Measurements from ENCODE around the gene KCNG2.

Gene KCNG2

DNA sequence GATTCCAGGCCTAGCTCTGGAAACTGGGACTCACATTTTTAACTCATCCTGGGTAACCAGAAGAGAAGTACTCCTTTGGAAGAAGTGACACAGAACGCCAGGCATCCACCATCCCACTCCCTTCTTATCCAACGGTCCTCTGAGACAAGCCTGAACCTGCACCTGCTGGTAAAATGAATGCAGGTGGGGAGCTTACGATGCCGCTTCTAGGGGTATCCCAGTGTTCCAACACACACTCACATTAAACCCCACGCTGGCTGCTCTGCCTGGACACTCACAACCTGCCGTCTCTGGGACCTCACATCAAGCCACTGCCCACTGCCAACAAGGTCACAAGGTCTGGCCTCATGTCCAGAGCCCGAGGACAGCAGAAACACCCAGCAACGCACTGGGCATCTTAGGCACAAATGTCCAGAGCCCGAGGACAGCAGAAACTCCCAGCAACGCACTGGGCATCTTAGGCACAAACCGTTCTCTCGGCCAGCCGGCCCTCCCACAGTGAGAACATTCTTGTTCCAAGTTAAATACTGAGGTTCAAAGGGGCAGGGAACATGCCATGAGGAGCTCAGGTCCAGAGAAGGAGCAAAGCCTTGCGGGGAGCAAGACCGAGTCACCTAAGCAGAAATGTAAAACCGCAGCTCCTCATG lies 143.9 kb downstream of the KCNG2 start:
- DNase-seq (ENCODE audit: low read depth in 3 of 3): no peak

DNA sequence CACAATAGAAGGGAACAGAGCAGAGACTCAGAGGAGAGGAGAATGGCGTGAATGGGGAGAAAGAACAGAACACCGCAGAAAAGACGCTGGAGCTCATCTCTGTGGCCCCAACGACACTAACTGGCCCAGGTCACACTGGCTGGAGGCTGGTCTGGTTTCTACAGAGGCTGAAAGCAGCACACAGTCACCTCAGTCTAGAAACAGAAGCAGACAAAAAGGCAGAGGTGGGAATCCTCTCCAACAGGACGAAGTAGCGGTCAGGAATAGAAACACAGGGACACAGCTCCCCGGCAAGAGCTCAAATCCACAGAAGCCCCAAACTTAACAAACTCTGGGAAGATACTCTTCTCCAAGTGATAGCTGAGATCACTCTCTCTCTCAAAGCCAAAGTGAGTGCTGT lies 144.5 kb downstream of the KCNG2 start:
- no peak for DNase-seq (ENCODE audit: low read depth in 3 of 3)

DNA sequence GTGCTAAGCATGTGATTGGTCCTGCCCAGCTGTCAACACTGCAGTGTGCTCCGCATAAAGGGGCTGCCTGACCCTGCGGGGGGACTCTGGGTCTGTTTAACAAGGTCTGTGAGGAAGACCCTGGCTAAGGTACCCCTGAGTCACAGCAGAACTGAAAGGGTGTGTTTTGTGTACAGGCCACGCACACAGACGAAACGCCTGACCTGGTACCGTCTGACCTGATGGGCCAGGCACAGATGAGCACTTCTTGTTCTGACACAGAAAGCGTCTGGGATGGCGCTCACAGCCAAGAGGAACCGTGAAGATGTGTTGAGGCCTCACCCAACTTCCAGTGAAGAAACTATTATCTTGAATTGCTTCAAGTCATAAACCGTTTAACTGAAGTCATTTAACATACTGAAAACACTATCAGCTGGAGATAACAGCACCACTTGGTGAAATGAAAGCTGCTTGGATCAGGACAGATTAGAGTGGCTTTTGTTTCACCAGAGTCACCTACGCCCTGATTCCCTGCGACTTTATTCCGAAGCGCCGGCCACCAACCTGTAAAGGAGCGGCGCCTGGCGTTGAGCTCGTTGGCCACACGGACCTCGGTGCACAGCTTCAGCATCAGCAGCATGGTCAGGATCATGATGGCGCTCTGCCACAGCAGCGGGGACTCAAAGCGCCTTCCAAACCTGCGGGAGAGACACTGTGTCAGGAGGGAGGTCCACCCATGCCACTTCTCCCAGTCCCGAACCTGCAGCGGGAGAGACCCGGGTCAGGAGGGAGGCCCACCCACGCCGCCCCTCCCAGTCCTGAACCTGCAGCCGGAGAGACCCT lies 145.3 kb downstream of the KCNG2 start:
- DNase-seq (ENCODE audit: low read depth in 3 of 3): no peak

DNA sequence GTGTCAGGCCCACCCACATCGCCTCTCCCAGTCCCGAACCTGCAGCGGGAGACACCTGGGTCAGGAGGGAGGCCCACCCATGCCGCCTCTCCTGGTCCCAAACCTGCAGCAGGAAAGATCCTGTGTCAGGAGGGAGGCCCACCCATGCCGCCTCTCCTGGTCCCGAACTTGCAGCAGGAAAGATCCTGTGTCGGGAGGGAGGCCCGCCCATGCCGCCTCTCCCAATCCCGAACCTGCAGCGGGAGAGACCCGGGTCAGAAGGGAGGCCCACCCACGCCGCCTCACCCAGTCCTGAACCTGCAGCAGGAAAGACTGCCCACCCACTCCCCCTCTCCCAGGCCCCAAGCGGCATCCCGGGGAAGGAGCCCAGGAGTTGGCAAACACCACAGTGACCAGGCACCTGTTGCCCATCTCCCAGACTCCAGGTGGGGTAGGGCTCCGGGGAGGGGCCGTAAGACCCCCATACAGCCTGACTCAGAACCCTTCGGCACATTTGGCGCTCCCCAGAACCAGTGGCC lies 145.9 kb downstream of the KCNG2 start:
- DNase-seq (ENCODE audit: low read depth in 3 of 3): no peak

DNA sequence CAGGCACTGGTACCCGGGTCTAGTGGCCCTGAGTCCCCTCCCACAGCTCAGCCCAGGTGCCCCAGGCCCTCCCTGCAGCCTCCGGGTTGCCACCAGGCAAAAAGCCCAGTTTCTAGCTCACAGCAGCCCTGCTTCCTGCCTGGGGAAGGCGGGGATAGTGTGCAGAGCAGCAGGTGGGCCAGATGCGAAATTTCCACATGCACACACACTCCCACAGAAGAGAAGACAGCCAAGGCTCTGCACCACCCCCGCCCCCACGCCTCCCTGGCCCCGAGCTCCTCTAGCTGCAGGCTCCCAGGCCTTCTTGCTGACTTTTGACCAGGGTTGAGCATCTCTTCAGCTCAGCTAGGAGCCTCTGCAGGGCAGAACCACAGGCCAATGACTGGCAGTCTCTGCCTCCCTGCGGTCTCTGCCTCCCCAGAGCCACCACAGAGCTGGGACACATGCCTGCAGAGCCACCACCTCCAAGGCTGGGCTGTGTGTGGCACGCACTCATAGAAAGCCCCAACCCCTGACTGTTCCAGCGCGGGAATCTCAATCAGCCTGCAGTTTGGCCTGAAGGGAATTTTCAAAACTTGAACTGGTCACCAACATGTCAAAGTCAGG lies 146.5 kb downstream of the KCNG2 start:
- DNase-seq (ENCODE audit: low read depth in 3 of 3): no peak

DNA sequence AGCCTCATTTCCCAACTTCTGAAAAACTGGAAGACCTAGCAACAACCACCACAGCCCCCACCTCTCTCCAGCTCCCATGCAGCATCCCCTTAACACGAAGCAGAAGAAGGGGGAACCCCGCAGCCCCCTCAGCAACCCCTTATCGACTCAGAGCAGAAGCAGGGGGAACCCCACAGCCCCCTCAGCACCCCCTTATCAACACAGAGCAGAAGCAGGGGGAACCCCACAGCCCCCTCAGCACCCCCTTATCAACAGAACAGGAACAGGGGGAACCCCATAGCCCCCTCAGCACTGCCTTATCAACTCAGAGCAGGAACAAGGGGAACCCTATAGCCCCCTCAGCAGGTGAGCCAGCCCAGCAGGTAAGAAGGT lies 147.0 kb downstream of the KCNG2 start:
- DNase-seq (ENCODE audit: low read depth in 3 of 3): no peak

DNA sequence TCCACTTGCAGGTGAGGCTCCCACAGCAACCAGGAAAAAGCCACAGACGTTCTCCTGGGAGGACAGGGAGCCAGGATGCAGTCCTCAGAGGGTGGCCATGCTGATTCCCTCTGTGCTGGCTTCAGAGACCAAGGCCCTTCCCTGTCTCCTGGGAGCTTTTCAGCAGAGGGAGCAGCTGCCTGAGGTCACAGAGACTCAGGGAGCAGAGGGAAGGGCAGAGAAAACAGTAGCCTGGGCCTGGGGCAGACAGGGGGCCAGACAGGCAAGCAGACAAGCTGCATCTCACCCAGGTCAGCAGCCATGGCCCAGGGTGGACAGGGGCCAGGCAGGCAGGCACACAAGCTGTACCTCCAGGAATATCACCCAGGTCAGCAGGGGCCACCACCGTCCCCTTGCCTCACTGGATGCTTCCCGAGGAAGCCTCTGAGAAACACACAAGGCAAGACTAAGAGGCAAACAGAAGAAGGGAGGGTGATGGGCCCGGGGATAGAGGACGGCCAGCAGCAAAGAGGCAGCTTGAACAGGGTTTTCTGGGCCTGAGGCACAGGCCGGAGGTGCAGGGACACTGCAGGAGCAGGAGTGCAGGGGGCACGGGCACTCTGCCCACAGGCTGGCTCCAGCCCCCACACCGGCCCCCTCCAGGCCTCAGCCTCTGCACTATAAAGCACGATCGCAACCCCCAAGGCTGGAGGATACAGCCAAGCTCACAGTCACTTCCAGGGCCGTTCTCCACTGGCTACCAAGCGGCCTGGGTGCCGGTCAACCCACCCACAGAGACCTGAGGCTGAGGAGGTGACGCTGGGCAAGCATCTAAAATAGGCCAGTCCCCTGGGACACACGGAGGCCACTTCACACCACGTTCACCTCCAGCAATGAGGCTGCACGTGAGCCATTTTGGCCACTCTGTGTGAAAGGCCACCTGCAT lies 147.6 kb downstream of the KCNG2 start:
- no peak for DNase-seq (ENCODE audit: low read depth in 3 of 3)

DNA sequence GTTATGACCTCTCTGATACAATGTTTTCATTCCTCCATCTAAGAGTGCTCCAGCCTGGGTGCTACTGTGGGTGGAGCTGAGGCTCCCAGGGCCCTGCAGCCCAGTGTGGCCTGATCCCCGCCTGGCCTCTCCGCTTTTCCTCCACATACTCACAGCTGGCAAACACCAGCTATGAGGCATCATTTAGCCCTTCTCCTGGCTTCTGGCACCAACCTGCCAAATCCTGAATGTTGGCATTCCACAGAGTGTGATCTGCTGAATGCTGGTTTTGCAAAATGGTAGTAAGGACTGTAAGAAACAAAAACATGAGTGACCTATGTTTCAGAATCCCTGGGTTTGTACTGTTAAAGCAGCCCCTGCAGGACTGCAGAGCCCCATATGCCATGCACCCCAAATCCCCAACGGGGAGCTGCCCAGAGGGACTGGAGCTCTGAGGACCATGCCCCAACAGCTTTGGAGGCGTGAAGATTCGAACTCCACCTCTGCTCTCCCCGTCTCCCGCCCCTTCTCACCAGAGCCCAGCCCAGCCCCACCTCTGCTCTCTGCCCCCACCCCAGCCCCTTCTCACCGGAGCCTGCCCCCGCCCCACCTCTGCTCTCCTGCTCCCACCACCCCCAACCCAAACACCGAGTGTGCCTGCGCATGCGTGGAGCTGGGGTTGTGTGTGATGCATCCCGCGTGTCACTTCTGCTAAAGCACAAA lies 149.5 kb downstream of the KCNG2 start:
- DNase-seq (ENCODE audit: low read depth in 3 of 3): no peak

DNA sequence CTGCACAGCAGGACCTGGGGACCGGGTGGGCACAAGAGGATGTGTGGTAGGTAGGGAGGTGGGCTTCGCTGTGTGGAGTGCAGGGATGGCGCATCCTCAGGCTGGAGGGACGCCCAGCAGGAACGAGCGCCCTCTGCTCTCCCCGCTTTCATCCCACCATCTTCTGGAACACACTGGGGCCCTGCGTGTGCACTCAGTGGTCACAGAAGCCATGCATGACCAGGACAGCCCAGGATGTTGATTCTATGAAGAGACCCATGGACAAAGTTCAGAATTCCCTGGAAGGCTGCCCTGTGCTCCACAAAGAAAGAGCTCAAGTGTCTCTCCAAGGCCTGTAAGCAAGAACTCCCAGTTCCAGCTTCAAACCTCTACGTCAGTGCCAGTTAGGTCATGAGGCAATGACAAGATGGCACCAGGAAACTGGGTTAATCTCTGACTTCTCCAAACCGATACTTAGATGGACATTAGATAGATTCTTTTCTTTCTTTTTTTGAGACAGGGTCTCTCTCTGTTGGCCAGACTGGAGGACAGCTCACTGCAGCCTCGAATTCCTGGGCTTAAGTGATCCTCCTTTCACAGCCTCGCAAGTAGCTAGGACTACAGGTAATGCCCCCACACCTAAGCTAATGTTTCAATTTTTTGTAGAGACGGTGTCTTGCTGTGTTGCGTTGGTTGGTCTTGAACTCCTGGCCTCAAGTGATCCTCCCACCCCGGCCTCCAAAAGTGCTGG lies 150.3 kb downstream of the KCNG2 start:
- no peak for DNase-seq (ENCODE audit: low read depth in 3 of 3)

DNA sequence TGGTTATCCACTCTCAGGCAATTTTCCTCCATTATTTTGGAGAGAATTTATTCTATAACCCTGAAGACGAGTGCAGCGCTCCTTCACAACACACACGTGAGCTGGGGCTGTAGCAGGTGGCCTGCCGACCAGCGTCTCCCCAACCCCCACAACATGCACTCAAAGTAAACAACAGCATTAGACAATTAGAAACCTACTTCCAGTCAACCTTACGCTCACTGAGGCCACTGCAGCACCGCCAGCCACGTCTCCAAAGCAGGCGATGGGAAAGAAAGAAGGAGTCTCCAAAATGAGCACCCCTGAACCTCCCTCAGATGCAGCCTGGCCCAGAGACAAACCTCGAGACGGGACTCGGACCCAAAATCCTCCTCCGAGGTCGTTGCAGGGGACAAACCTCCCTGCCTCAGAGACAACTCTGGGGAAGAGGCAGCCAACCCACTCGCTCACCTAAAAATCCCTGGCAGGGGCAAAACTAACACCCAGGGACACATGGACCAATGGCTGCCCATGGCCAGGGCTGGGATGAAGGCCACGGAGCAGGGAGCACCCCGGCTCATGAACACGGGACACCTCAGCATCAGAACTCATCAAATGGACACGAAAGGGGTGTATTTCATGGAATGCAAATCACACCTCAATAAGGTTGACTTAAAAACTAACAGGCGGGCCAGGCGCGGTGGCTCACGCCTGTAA lies 151.1 kb downstream of the KCNG2 start:
- DNase-seq (ENCODE audit: low read depth in 3 of 3): no peak
